Esophagus squamous epithelium (tissue), 4 donors: Measurements from ENCODE around the gene MSL3B.

Source experiments
- CTCF ChIP-seq, 6 experiments: fragments of 450-650 bp in 4 of 6; fragments of 200-600 bp in 2 of 6; sonication (generic) in 2 of 6; IDR thresholded peaks; one replicate each; pipeline ENCODE4 v1.5.1; 2016 to 2019; ENCODE audit warnings: antibody characterized with exemption in 6 of 6, mild to moderate bottlenecking in 4 of 6, moderate library complexity in 4 of 6
- POLR2A ChIP-seq, 4 donors: fragments of 450-650 bp; IDR thresholded peaks; one replicate each; pipeline ENCODE4 v1.6.1; 2017; ENCODE audit warnings: antibody characterized with exemption in 4 of 4, mild to moderate bottlenecking in 4 of 4, moderate library complexity in 3 of 4

- TF ChIP-seq CTCF (IDR thresholded peaks at IDR 0.05) = no peak
- no peak for TF ChIP-seq POLR2A (IDR thresholded peaks at IDR 0.05)
Measured at GRCh38 chr2:233871432-233871831, 3.2 kb upstream of the MSL3B start.
